ENCODE measurements around the gene ARSH.

- no peak for TF ChIP-seq EP300 (IDR thresholded peaks at IDR 0.05)
- TF ChIP-seq POLR2A (IDR thresholded peaks at IDR 0.05) = no peak
Observed at GRCh38 chrX:2965965-2966364, 40.4 kb upstream of the ARSH start.

Data from stomach (tissue), 4 donors.